HCT116 (cell line): ENCODE data around the gene PRODH. TPM values are rescaled to one million over a fixed set of nuclear protein-coding genes. Genes with fewer than 3 reads are reported as not detected.

Experiments used
- ATAC-seq: fragments of 200-7000 bp; cut with Tn5 transposase; 2 replicates; pipeline ENCODE4 v1.9.1; 2020; ENCODE audit warnings: mild to moderate bottlenecking, moderate library complexity
- BruUV-seq: library from RNA; stranded (reverse); fragments of 400-500 nt; replicated peaks from 2 replicates; lab custom pipeline; 2021; lab: Mats Ljungman, UMichigan
- CTCF ChIA-PET: fragments of 300-600 bp; sonication (Branson Sonifier 250); formaldehyde crosslinking; loops from one replicate; lab custom pipeline; 2021; ENCODE audit warnings: antibody characterized with exemption; lab: Charles Lee
- POLR2A ChIA-PET: fragments of 300-600, 350-600 bp; sonication (Branson Sonifier 250); formaldehyde crosslinking; loops from one replicate; lab custom pipeline; 2021; ENCODE audit warnings: antibody characterized with exemption; lab: Charles Lee
- RAD21 ChIA-PET, 2 experiments: fragments of 300-600 bp; sonication (Branson Sonifier 250); formaldehyde crosslinking; loops; one replicate each; lab custom pipeline; 2023; ENCODE audit warnings: low total read pairs in 2 of 2; ENCODE audit not compliant: uncharacterized antibody in 2 of 2, unreplicated experiment in 2 of 2, low non-redundant PET in 1 of 2; lab: Charles Lee
- DNase-seq: peaks from one replicate; pipeline ENCODE4 v3.0.0-alpha.2; 2010; ENCODE audit warnings: low read depth, low spot score
- H2AFZ ChIP-seq: fragments of 200-600 bp; shearing (Covaris generic), sonication (generic); 2 replicates; pipeline ENCODE4 v1.6.1; 2017; ENCODE audit warnings: low read depth, mixed run types, mixed read lengths, antibody characterized with exemption, low read length; ENCODE audit not compliant: poor library complexity, severe bottlenecking
- H3K27ac ChIP-seq: 2 replicates; pipeline ENCODE4 v1.5.1; 2012; ENCODE audit warnings: low read depth, low read length
- H3K27me3 ChIP-seq: fragments of 200-600 bp; sonication (generic); 2 replicates; pipeline ENCODE4 v1.6.1; 2016; ENCODE audit warnings: mixed run types, low read length, mixed read lengths; ENCODE audit not compliant: insufficient read depth
- H3K36me3 ChIP-seq, 2 experiments: fragments of 200-500 bp in 1 of 2; fragments of 200-600 bp in 1 of 2; sonication (Bioruptor generic) in 1 of 2; sonication (generic) in 1 of 2; 2 replicates each; pipeline versions ENCODE4 v1.5.1 to v1.6.1; 2014 to 2016; ENCODE audit warnings: low read length in 2 of 2, inconsistent platforms in 1 of 2, mixed read lengths in 1 of 2, mixed run types in 1 of 2; ENCODE audit not compliant: insufficient read depth in 2 of 2, control insufficient read depth in 1 of 2
- H3K4me1 ChIP-seq, 2 experiments: fragments of 200-600 bp in 1 of 2; sonication (generic) in 1 of 2; 2 replicates each; pipeline versions ENCODE4 v1.5.1 to v1.6.1; 2012 to 2017; ENCODE audit warnings: low read length in 2 of 2, inconsistent platforms in 1 of 2, mild to moderate bottlenecking in 1 of 2, mixed read lengths in 1 of 2, mixed run types in 1 of 2, moderate library complexity in 1 of 2; ENCODE audit not compliant: insufficient read depth in 2 of 2, control insufficient read depth in 1 of 2
- H3K4me2 ChIP-seq: fragments of 200-600 bp; sonication (generic); 2 replicates; pipeline ENCODE4 v1.6.1; 2017; ENCODE audit warnings: mixed run types, low read length, mixed read lengths
- H3K4me3 ChIP-seq, 2 experiments: fragments of 200-600 bp in 1 of 2; sonication (generic) in 1 of 2; replicated peaks in 1 of 2; 2 replicates each; pipeline ENCODE4 v1.5.1; 2011 to 2016; ENCODE audit warnings: low read length in 2 of 2, control low read depth in 1 of 2, low read depth in 1 of 2, mild to moderate bottlenecking in 1 of 2, mixed read lengths in 1 of 2, mixed run types in 1 of 2
- H3K79me2 ChIP-seq: fragments of 200-600 bp; sonication (generic); 2 replicates; pipeline ENCODE4 v1.6.1; 2017; ENCODE audit warnings: mild to moderate bottlenecking, mixed run types, low read length, moderate library complexity, mixed read lengths; ENCODE audit not compliant: insufficient read depth
- H3K9ac ChIP-seq: fragments of 200-600 bp; sonication (generic); 2 replicates; pipeline ENCODE4 v1.6.1; 2016; ENCODE audit warnings: low read length, mixed read lengths
- H3K9me2 ChIP-seq: fragments of 200-600 bp; sonication (generic), shearing (Covaris generic); 2 replicates; pipeline ENCODE4 v1.6.1; 2017; ENCODE audit warnings: mixed run types, mild to moderate bottlenecking, moderate library complexity; ENCODE audit not compliant: insufficient read depth
- H3K9me3 ChIP-seq, 2 experiments: fragments of 200-500 bp in 1 of 2; fragments of 200-600 bp in 1 of 2; sonication (Bioruptor generic) in 1 of 2; sonication (generic) in 1 of 2; 2 replicates each; pipeline ENCODE4 v1.6.1; 2014 to 2017; ENCODE audit warnings: low read length in 2 of 2, mixed read lengths in 2 of 2, inconsistent platforms in 1 of 2, low read depth in 1 of 2, mild to moderate bottlenecking in 1 of 2, mixed run types in 1 of 2, moderate library complexity in 1 of 2; ENCODE audit not compliant: control insufficient read depth in 1 of 2, insufficient read depth in 1 of 2
- H4K20me1 ChIP-seq: fragments of 200-600 bp; sonication (generic), shearing (Covaris generic); 2 replicates; pipeline ENCODE4 v1.6.1; 2017; ENCODE audit warnings: mixed run types, mild to moderate bottlenecking, moderate library complexity; ENCODE audit not compliant: insufficient read depth
- EGR1 ChIP-seq: IDR thresholded peaks from 2 replicates; pipeline ENCODE4 v1.6.1; 2012; ENCODE audit warnings: low read depth
- EZH2phosphoT487 ChIP-seq: fragments of 200-600 bp; IDR thresholded peaks from 2 replicates; pipeline ENCODE4 v1.6.1; 2018; ENCODE audit warnings: antibody characterized with exemption, borderline replicate concordance
- JUND ChIP-seq: IDR thresholded peaks from 2 replicates; pipeline ENCODE4 v1.6.1; 2012
- MAX ChIP-seq: IDR thresholded peaks from 2 replicates; pipeline ENCODE4 v1.6.1; 2012
- POLR2AphosphoS5 ChIP-seq: IDR thresholded peaks from 2 replicates; pipeline ENCODE4 v1.6.1; 2011; ENCODE audit warnings: mild to moderate bottlenecking, low read depth, low read length, moderate library complexity
- SIN3A ChIP-seq: IDR thresholded peaks from 2 replicates; pipeline ENCODE4 v1.6.1; 2012; ENCODE audit warnings: low read depth
- SRF ChIP-seq: IDR thresholded peaks from 2 replicates; pipeline ENCODE4 v1.6.1; 2012; ENCODE audit warnings: low read depth
- ZBTB33 ChIP-seq: IDR thresholded peaks from 2 replicates; pipeline ENCODE4 v1.6.1; 2011; ENCODE audit warnings: mild to moderate bottlenecking, low read length, moderate library complexity; ENCODE audit not compliant: insufficient replicate concordance; ENCODE audit errors: extremely low read depth
- ZNF274 ChIP-seq: fragments of 200-500 bp; sonication (Bioruptor generic); IDR thresholded peaks from 2 replicates; pipeline ENCODE4 v1.6.1; 2014; ENCODE audit warnings: mild to moderate bottlenecking, low read depth, low read length, inconsistent platforms
- intact Hi-C: fragments of 100-400 bp; cut with micrococcal nuclease; formaldehyde crosslinking; loops from 2 replicates; pipeline ENCODE4 v1.10.0; 2022
- total RNA-seq: library from RNA; stranded (reverse); gene quantifications from one replicate; pipeline ENCODE4 v1.2.1, GENCODE V29; 2021; ENCODE audit not compliant: unreplicated experiment

The PRODH gene
- total RNA-seq, 1 experiment from 2014 or later = 3.2 TPM

GRCh38 chr22:18984564-18984963, 48.5 kb upstream of the PRODH start:
- no peak overlapping the region for H3K27ac ChIP-seq
- H3K9me3 ChIP-seq = peaks cover 6 to 9% of the 10 kb centered on the region in 2 experiments; a peak in 2 of 4 replicates
- no peaks in the 10 kb centered on the region for H3K4me1 ChIP-seq
- H3K9ac ChIP-seq = no peak overlapping the region
- no TSS peak for BruUV-seq
- no peaks in the 10 kb centered on the region for H4K20me1 ChIP-seq
- no peaks in the 10 kb centered on the region for H3K79me2 ChIP-seq
- TF ChIP-seq POLR2AphosphoS5 = no peak
- TF ChIP-seq ZBTB33 = no peak
- no peak for TF ChIP-seq JUND
- TF ChIP-seq ZNF274 = no peak
- no peak for TF ChIP-seq MAX
- TF ChIP-seq SIN3A = no peak
- TF ChIP-seq SRF = no peak
- TF ChIP-seq EGR1 = no peak
- no peak for TF ChIP-seq EZH2phosphoT487
- TF ChIP-seq, all 23 proteins: peak for 0
- ChIA-PET RAD21 (interaction anchor here in 1 of 2 experiments (0.7 kb wide), 1 partner anchor 155 kb away, joined by 4 read pairs; no protein-coding TSS in a partner anchor), POLR2A (no interaction called here), CTCF (no interaction called here)
- no peak overlapping the region for H2AFZ ChIP-seq
- no peak overlapping the region for H3K4me3 ChIP-seq
- no peaks in the 10 kb centered on the region for H3K9me2 ChIP-seq
- DNase-seq (no peak), ATAC-seq (no peak)
- H3K4me2 ChIP-seq = no peak overlapping the region
- intact Hi-C loops = no loop called here
- H3K27me3 ChIP-seq = no peaks in the 10 kb centered on the region
- no peaks in the 10 kb centered on the region for H3K36me3 ChIP-seq
